Measurements from ENCODE around the gene SERPINA7. TPM values are rescaled to one million over a fixed set of nuclear protein-coding genes. Genes with fewer than 3 reads are reported as not detected.
"Not testable (repeated sequence)": the region's sequence is repeated elsewhere in the genome, so short reads cannot be mapped to it uniquely, and the experiment has no call there.

The SERPINA7 gene
- total RNA-seq, 2 experiments from 2014 or later, result not detected

- no peaks in the 10 kb centered on the region for H3K27me3 Mint-ChIP-seq
- H3K9me3 Mint-ChIP-seq, result no peaks in the 10 kb centered on the region
- H3K36me3 Mint-ChIP-seq (ENCODE audit: low read depth), result no peaks in the 10 kb centered on the region
- no peaks in the 10 kb centered on the region for H3K4me1 Mint-ChIP-seq (ENCODE audit: low read depth)
- intact Hi-C loops (cut with DNase I, micrococcal nuclease), result no loop called here
- H3K4me3 ChIP-seq (ENCODE audit: low read length), result no peak overlapping the region
- H3K36me3 ChIP-seq (ENCODE audit: insufficient read depth, low read length), result no peaks in the 10 kb centered on the region
- no peak overlapping the region for H3K4me3 Mint-ChIP-seq
- ATAC-seq (ENCODE audit: poor library complexity) (no peak), DNase-seq (no peak)
- no peaks in the 10 kb centered on the region for H3K4me1 ChIP-seq (ENCODE audit: insufficient read depth, low read length)
- no peaks in the 10 kb centered on the region for H3K9me3 ChIP-seq (ENCODE audit: control insufficient read depth in 1 of 2, insufficient read depth in 1 of 2, low read length in 2 of 2)
- ChIA-PET CTCF (no interaction called here), POLR2A (no interaction called here)
- no peak for TF ChIP-seq CTCF (IDR thresholded peaks at IDR 0.05)
- H3K27ac ChIP-seq (ENCODE audit: low read depth in 1 of 2, low read length in 2 of 2), result no peak overlapping the region
- no peak overlapping the region for H3K27ac Mint-ChIP-seq
- no peaks in the 10 kb centered on the region for H3K27me3 ChIP-seq (ENCODE audit: control insufficient read depth in 1 of 2, insufficient read depth in 2 of 2, low read length in 2 of 2)
Measured at GRCh38 chrX:106000203-106000602, 38.3 kb downstream of the SERPINA7 start.

- Histone ChIP-seq H3K9me3 (ENCODE audit: control insufficient read depth in 1 of 2, insufficient read depth in 1 of 2, low read length in 2 of 2) (no peaks in the 10 kb centered on the region), H3K36me3 (ENCODE audit: insufficient read depth, low read length) (no peaks in the 10 kb centered on the region), H3K27me3 (ENCODE audit: control insufficient read depth in 1 of 2, insufficient read depth in 2 of 2, low read length in 2 of 2) (no peaks in the 10 kb centered on the region), H3K27ac (ENCODE audit: low read depth in 1 of 2, low read length in 2 of 2) (no peak overlapping the region), H3K4me3 (ENCODE audit: low read length) (no peak overlapping the region), H3K4me1 (ENCODE audit: insufficient read depth, low read length) (no peaks in the 10 kb centered on the region)
- H3K36me3 Mint-ChIP-seq (ENCODE audit: low read depth), result no peaks in the 10 kb centered on the region
- no peaks in the 10 kb centered on the region for H3K27me3 Mint-ChIP-seq
- ChIA-PET POLR2A (no interaction called here), CTCF (no interaction called here)
- no peak overlapping the region for H3K4me3 Mint-ChIP-seq
- TF ChIP-seq CTCF (IDR thresholded peaks at IDR 0.05), result no peak
- H3K9me3 Mint-ChIP-seq, result no peaks in the 10 kb centered on the region
- H3K27ac Mint-ChIP-seq, result no peak overlapping the region
- no peak for DNase-seq
- no peaks in the 10 kb centered on the region for H3K4me1 Mint-ChIP-seq (ENCODE audit: low read depth)
- ATAC-seq (ENCODE audit: poor library complexity), result no peak
- intact Hi-C loops (cut with DNase I, micrococcal nuclease), result no loop called here
Measured at GRCh38 chrX:105999294-105999693, 39.2 kb downstream of the SERPINA7 start.

- H3K4me3 Mint-ChIP-seq; H3K4me1 Mint-ChIP-seq (ENCODE audit: low read depth); H3K27me3 Mint-ChIP-seq; H3K27ac ChIP-seq (ENCODE audit: low read depth in 1 of 2, low read length in 2 of 2); H3K27me3 ChIP-seq (ENCODE audit: control insufficient read depth in 1 of 2, insufficient read depth in 2 of 2, low read length in 2 of 2); H3K36me3 ChIP-seq (ENCODE audit: insufficient read depth, low read length); DNase-seq; H3K4me1 ChIP-seq (ENCODE audit: insufficient read depth, low read length); H3K27ac Mint-ChIP-seq; H3K9me3 ChIP-seq (ENCODE audit: control insufficient read depth in 1 of 2, insufficient read depth in 1 of 2, low read length in 2 of 2); POLR2A ChIA-PET; H3K4me3 ChIP-seq (ENCODE audit: low read length); CTCF ChIA-PET; H3K36me3 Mint-ChIP-seq (ENCODE audit: low read depth); intact Hi-C loops (cut with DNase I, micrococcal nuclease); ATAC-seq (ENCODE audit: poor library complexity); H3K9me3 Mint-ChIP-seq: not testable (repeated sequence)
Measured at GRCh38 chrX:105988487-105988886, 50.0 kb downstream of the SERPINA7 start.

Other genes starting within 250 kb of the SERPINA7 start
- gene NRK, start 216.2 kb downstream of the SERPINA7 start, total RNA-seq, result not detected
- not detected for gene PWWP3B, start 129.6 kb upstream of the SERPINA7 start, total RNA-seq

Measured in CD4-positive, alpha-beta T cell (primary cell).